Activated CD4-positive, alpha-beta T cell treated with anti-CD3 and anti-CD28 coated beads, Interleukin-2, amount 50 U/mL, for 4 hours (primary cell): ENCODE measurements around the gene HASPIN.
A peak's percentile ranks its signal among the peaks of the same experiment; 100 is the strongest.

ENCODE experiments used
- DNase-seq, 2 experiments: peaks; one replicate each; pipeline ENCODE4 v3.0.0-alpha.2; 2020

HASPIN gene

GRCh38 chr17:3723556-3724377 is at the start of gene HASPIN:
HASPIN (plus strand) TSS chr17:3723903; CDS start chr17:3723936, 33 bp downstream.
- peak; percentile 86 to 88 for DNase-seq

GRCh38 chr17:3675886-3676285 is 47.8 kb upstream of the HASPIN start:
- DNase-seq = no peak

GRCh38 chr17:3678095-3678820 is 45.4 kb upstream of the HASPIN start:
- DNase-seq = no peak

- no peak for DNase-seq
Measured at GRCh38 chr17:3678821-3679530, 44.7 kb upstream of the HASPIN start.

- DNase-seq = no peak
Measured at GRCh38 chr17:3679531-3680126, 44.1 kb upstream of the HASPIN start.

- no peak for DNase-seq
Measured at GRCh38 chr17:3681057-3681456, 42.6 kb upstream of the HASPIN start.

GRCh38 chr17:3681565-3681964 is 42.1 kb upstream of the HASPIN start:
- no peak for DNase-seq

- no peak for DNase-seq
Measured at GRCh38 chr17:3682033-3682432, 41.7 kb upstream of the HASPIN start.

- DNase-seq = peak; percentile 53 to 55
Measured at GRCh38 chr17:3683054-3683511, 40.6 kb upstream of the HASPIN start.

- DNase-seq = no peak
Measured at GRCh38 chr17:3685174-3685573, 38.5 kb upstream of the HASPIN start.

GRCh38 chr17:3688027-3688553 is 35.6 kb upstream of the HASPIN start:
- no peak for DNase-seq

GRCh38 chr17:3688852-3689261 is 34.8 kb upstream of the HASPIN start:
- no peak for DNase-seq

GRCh38 chr17:3689262-3690093 is 34.2 kb upstream of the HASPIN start:
- DNase-seq = no peak

GRCh38 chr17:3690094-3690715 is 33.5 kb upstream of the HASPIN start:
- DNase-seq = no peak

GRCh38 chr17:3691617-3692067 is 32.1 kb upstream of the HASPIN start:
- DNase-seq = no peak

- DNase-seq = no peak
Measured at GRCh38 chr17:3692346-3692745, 31.4 kb upstream of the HASPIN start.

GRCh38 chr17:3693141-3693540 is 30.6 kb upstream of the HASPIN start:
- no peak for DNase-seq

GRCh38 chr17:3693829-3694231 is 29.9 kb upstream of the HASPIN start:
- DNase-seq = no peak

- DNase-seq = no peak
Measured at GRCh38 chr17:3695129-3695722, 28.5 kb upstream of the HASPIN start.

- peak in 1 of 2 experiments; percentile 12 for DNase-seq
Measured at GRCh38 chr17:3695723-3696411, 27.8 kb upstream of the HASPIN start, which contains the start of gene P2RX5. P2RX5 (minus strand) TSS chr17:3696155; CDS start chr17:3696005, 150 bp downstream.
